CD4-positive, CD25-positive, alpha-beta regulatory T cell (primary cell): ENCODE results near the gene NAV3. TPM values are rescaled to one million over a fixed set of nuclear protein-coding genes. Genes with fewer than 3 reads are reported as not detected.

Experiments used
- ATAC-seq, 2 donors: fragments of 150-1000 bp; cut with Tn5 transposase; one replicate each; pipeline ENCODE4 v1.10.0; 2021; ENCODE audit warnings: low read depth in 2 of 2, moderate number of reproducible peaks in 2 of 2, moderate library complexity in 1 of 2
- DNase-seq, 3 donors: peaks; one replicate each; pipeline versions ENCODE4 v3.0.0 to v3.0.0-alpha.2; 2012 to 2022; ENCODE audit warnings: mixed read lengths in 1 of 3
- H3K27ac ChIP-seq: one replicate; pipeline ENCODE4 v1.7.0; 2013; ENCODE audit warnings: mild to moderate bottlenecking, low read length; ENCODE audit not compliant: insufficient read depth, poor library complexity, severe bottlenecking
- H3K27me3 ChIP-seq: one replicate; pipeline ENCODE4 v1.7.0; 2013; ENCODE audit warnings: low read length; ENCODE audit not compliant: control insufficient read depth, insufficient read depth
- H3K36me3 ChIP-seq: one replicate; pipeline ENCODE4 v1.7.0; 2013; ENCODE audit warnings: mild to moderate bottlenecking, low read length, moderate library complexity; ENCODE audit not compliant: control insufficient read depth, insufficient read depth
- H3K4me1 ChIP-seq: 2 replicates; pipeline ENCODE4 v1.7.0; 2013; ENCODE audit warnings: mild to moderate bottlenecking, low read length; ENCODE audit not compliant: insufficient read depth, control insufficient read depth, poor library complexity, severe bottlenecking
- H3K4me3 ChIP-seq: one replicate; pipeline ENCODE4 v1.7.0; 2013; ENCODE audit warnings: low read depth, mild to moderate bottlenecking, low read length, moderate library complexity
- H3K9me3 ChIP-seq, 2 experiments: 1 replicate in 1 of 2; 2 replicates in 1 of 2; pipeline ENCODE4 v1.7.0; 2013; ENCODE audit warnings: low read length in 2 of 2, mild to moderate bottlenecking in 1 of 2, moderate library complexity in 1 of 2; ENCODE audit not compliant: control insufficient read depth in 2 of 2
- H3K27ac Mint-ChIP-seq, 3 donors: one replicate each; pipeline ENCODE4 v1.8.0; 2020 to 2022; ENCODE audit warnings: mild to moderate bottlenecking in 3 of 3, mixed read lengths in 3 of 3, moderate library complexity in 2 of 3
- H3K27me3 Mint-ChIP-seq: one replicate; pipeline ENCODE4 v1.8.0; 2022; ENCODE audit warnings: mild to moderate bottlenecking, mixed read lengths
- H3K36me3 Mint-ChIP-seq: one replicate; pipeline ENCODE4 v1.8.0; 2020; ENCODE audit warnings: mixed read lengths
- H3K4me1 Mint-ChIP-seq, 4 donors: one replicate each; pipeline ENCODE4 v1.8.0; 2020 to 2022; ENCODE audit warnings: mixed read lengths in 4 of 4, mild to moderate bottlenecking in 1 of 4
- H3K4me3 Mint-ChIP-seq, 4 donors: one replicate each; pipeline ENCODE4 v1.8.0; 2020 to 2022; ENCODE audit warnings: mild to moderate bottlenecking in 4 of 4, mixed read lengths in 4 of 4, moderate library complexity in 3 of 4
- H3K9me3 Mint-ChIP-seq, 7 donors: one replicate each; pipeline ENCODE4 v1.8.0; 2020 to 2022; ENCODE audit warnings: mixed read lengths in 7 of 7, mild to moderate bottlenecking in 3 of 7, moderate library complexity in 2 of 7
- polyA plus RNA-seq, 4 donors: library from polyadenylated mRNA; unstranded; fragments of 300-500 nt; fragmentation: Illumina TruSeq; gene quantifications; one replicate each; pipeline ENCODE4 v1.2.3, GENCODE V29; 2021
- total RNA-seq: library from RNA; stranded (reverse); gene quantifications from one replicate; pipeline ENCODE4 v1.2.3, GENCODE V29; 2022

NAV3 gene
- total and polyA plus RNA-seq, 5 donors from 2014 or later = not detected

DNA sequence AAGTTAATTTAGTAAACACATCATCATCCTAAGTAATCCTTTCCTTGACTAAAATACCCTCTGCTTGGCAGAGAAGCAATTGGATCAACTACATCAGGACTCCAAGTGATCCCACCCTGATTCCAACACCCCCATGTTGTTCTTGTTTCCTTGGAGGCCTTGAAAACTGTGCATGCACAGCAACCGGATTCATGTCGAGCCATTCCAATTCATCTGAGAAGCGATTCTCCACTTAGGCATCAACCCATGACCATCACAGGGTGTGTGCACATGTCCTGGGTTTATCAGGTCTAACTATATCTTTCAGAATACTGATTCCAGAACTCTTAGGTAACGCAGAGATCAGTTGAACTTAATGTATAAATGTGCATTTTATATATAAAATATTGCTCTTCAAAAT lies 163.0 kb downstream of the NAV3 start:
- DNase-seq (no peak), ATAC-seq (no peak)
- H3K27me3 Mint-ChIP-seq = no peaks in the 10 kb centered on the region
- peaks cover 0 to 5% (median 3%) of the 10 kb centered on the region in 7 donors for H3K9me3 Mint-ChIP-seq
- H3K27me3 ChIP-seq = no peaks in the 10 kb centered on the region
- H3K9me3 ChIP-seq = no peaks in the 10 kb centered on the region
- no peak overlapping the region for H3K27ac Mint-ChIP-seq
- no peaks in the 10 kb centered on the region for H3K36me3 Mint-ChIP-seq
- peaks cover 0 to 2% (median 0%) of the 10 kb centered on the region in 4 donors for H3K4me1 Mint-ChIP-seq
- H3K36me3 ChIP-seq = no peaks in the 10 kb centered on the region
- H3K4me3 ChIP-seq = no peak overlapping the region
- no peak overlapping the region for H3K27ac ChIP-seq
- no peak overlapping the region for H3K4me3 Mint-ChIP-seq
- no peaks in the 10 kb centered on the region for H3K4me1 ChIP-seq

DNA sequence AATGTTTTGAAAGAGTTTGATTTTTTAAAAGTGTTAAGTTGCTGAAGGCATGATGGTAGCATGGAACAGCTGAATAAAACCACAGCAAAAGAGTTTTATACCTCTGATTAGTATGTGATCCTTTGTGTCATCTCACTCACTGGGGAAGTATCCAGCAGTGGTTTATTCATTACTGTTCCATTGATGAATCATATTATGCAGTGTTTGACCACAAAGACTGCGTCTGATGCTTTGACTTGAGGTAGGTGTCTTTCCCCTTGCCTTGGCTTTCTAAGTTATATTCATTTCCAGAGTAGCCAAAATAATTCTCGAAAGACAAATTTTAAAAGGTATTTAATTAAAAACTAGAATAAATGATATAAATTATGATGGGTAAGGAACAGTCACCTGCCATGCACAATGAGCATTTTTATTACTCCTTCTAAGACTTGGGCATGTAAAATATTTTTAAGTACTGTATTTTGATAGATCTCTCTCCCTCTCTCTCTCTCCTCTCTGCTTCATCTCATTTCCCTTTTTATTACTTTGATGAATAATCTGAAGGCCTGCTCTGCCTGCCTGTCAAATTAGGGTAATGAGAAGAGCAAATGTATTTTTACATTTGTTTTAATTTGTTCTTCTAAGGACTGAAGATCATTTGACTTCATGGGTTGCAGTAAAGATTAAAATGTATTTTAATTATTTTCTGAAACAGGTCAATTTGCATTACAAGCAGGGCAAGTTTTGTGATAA lies 164.9 kb downstream of the NAV3 start:
- no peaks in the 10 kb centered on the region for H3K36me3 ChIP-seq
- Mint-ChIP-seq H3K4me3 (no peak overlapping the region), H3K36me3 (no peaks in the 10 kb centered on the region), H3K9me3 (peaks cover 0 to 5% (median 0%) of the 10 kb centered on the region in 7 donors), H3K27ac (no peak overlapping the region), H3K27me3 (no peaks in the 10 kb centered on the region), H3K4me1 (no peaks in the 10 kb centered on the region)
- H3K4me3 ChIP-seq = no peak overlapping the region
- DNase-seq (no peak), ATAC-seq (no peak)
- no peaks in the 10 kb centered on the region for H3K27me3 ChIP-seq
- H3K27ac ChIP-seq = no peak overlapping the region
- no peaks in the 10 kb centered on the region for H3K4me1 ChIP-seq
- no peaks in the 10 kb centered on the region for H3K9me3 ChIP-seq

DNA sequence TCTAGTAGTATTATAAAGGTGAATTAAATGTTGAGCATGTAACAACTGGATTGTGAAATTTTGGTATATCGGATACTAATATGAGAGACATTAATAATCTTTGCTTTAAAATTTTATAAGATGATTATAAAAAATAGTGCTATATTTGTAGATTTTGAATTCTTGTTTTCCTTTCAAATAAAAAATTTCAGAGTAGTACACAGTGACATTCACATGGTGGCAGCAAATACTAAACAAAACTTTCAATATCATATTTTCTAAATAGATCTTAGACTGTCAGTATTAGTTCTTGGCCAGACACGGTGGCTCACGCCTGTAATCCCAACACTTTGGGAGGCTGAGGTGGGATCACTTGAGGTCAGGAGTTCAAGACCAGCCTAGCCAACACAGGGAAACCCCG lies 166.0 kb downstream of the NAV3 start:
- peaks cover 0 to 5% (median 0%) of the 10 kb centered on the region in 7 donors for H3K9me3 Mint-ChIP-seq

DNA sequence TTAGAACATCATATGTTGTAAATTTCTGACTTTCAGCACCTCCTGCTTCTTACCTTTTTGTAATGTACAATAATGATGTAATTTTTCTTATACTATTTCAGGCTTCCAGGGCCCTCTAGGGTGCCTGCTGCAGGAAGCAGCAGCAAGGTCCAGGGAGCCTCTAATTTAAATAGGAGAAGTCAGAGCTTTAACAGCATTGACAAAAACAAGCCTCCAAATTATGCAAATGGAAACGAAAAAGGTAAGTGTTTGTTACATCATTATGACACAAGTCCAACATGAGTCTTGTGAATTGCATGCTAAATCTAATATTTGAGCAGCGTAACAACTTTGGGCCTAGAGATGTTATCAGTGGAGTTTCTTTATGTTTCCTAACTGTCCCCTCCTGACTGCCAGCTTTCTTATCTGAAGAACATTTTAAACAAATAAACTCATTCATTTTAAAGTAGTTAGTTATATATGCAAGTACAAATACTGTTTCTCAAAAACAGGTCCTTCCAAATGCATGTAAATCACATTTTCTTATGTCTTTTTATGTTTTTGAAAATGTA lies 167.6 kb downstream of the NAV3 start:
- no peaks in the 10 kb centered on the region for H3K36me3 ChIP-seq
- H3K4me1 Mint-ChIP-seq = no peaks in the 10 kb centered on the region
- H3K36me3 Mint-ChIP-seq = no peaks in the 10 kb centered on the region
- no peaks in the 10 kb centered on the region for H3K4me1 ChIP-seq
- no peak overlapping the region for H3K27ac ChIP-seq
- no peak overlapping the region for H3K4me3 ChIP-seq
- H3K4me3 Mint-ChIP-seq = no peak overlapping the region
- H3K27ac Mint-ChIP-seq = no peak overlapping the region
- no peaks in the 10 kb centered on the region for H3K27me3 Mint-ChIP-seq
- H3K9me3 Mint-ChIP-seq = no peaks in the 10 kb centered on the region
- DNase-seq = no peak
- no peaks in the 10 kb centered on the region for H3K9me3 ChIP-seq
- H3K27me3 ChIP-seq = no peaks in the 10 kb centered on the region
- ATAC-seq = no peak

More for the DNA sequence above, 166.0 kb downstream of the NAV3 start:
- no peak overlapping the region for H3K27ac Mint-ChIP-seq
- H3K4me1 Mint-ChIP-seq = no peaks in the 10 kb centered on the region
- no peak for DNase-seq
- ATAC-seq = no peak
- Histone ChIP-seq H3K4me3 (no peak overlapping the region), H3K4me1 (no peaks in the 10 kb centered on the region), H3K9me3 (no peaks in the 10 kb centered on the region), H3K36me3 (no peaks in the 10 kb centered on the region), H3K27me3 (no peaks in the 10 kb centered on the region), H3K27ac (no peak overlapping the region)
- H3K4me3 Mint-ChIP-seq = no peak overlapping the region
- H3K27me3 Mint-ChIP-seq = no peaks in the 10 kb centered on the region
- no peaks in the 10 kb centered on the region for H3K36me3 Mint-ChIP-seq

DNA sequence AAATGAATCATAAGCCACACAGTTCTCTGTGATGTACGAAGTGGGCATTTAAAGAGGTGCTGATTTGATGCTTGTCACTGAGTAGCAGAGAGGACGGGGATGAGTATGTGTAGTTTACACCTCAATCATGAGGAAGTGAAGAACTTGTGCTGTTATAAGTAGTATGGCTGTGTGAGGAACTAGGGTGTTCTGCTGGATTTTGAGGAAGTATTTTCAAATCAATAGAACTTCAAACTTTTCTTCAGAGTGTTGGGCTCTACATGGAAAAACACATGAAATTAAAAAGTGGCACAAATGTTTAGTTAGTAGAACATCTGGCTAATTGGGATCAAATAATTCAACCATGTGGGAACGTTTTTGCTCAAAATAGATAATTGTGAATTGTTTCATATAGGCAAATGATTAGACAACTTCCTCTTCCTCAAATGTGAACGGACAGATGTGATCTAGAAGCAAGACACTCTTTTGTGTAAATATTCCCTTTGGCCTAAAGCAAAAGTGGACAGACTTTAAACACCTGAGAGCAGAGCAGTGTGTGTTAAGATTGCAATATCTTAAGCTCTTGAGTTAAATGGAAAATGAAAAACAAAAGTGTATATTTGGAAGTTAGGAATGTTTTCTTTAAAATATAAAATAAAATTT lies 168.5 kb downstream of the NAV3 start:
- Mint-ChIP-seq H3K27ac (no peak overlapping the region), H3K27me3 (no peaks in the 10 kb centered on the region), H3K4me3 (no peak overlapping the region), H3K9me3 (peaks cover 0 to 3% (median 0%) of the 10 kb centered on the region in 7 donors), H3K4me1 (no peaks in the 10 kb centered on the region), H3K36me3 (no peaks in the 10 kb centered on the region)
- Histone ChIP-seq H3K4me3 (no peak overlapping the region), H3K36me3 (no peaks in the 10 kb centered on the region), H3K9me3 (no peaks in the 10 kb centered on the region), H3K27me3 (no peaks in the 10 kb centered on the region), H3K27ac (no peak overlapping the region), H3K4me1 (no peaks in the 10 kb centered on the region)
- ATAC-seq = no peak
- no peak for DNase-seq

DNA sequence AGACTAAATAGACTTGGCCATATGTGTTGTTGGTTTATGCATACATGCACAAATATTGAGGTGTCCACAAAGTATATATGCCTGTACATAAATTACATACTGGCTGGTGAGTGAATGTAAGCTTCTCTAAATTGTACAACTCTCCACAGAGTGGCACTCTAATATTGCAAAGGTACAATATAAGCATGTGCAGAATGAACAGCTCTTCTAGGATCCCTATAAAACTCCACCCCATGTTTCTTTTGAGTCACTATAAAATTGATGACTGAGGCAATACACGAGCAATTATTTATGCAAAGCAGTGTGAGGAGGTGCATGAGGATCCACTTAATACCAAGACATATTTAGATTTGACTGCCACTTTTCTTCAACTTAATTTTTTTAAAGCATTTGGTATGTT lies 172.2 kb downstream of the NAV3 start:
- no peaks in the 10 kb centered on the region for H3K4me1 ChIP-seq
- DNase-seq = no peak
- H3K27ac ChIP-seq = no peak overlapping the region
- no peaks in the 10 kb centered on the region for H3K36me3 ChIP-seq
- Mint-ChIP-seq H3K27me3 (no peaks in the 10 kb centered on the region), H3K27ac (no peak overlapping the region), H3K9me3 (peaks cover 0 to 4% (median 0%) of the 10 kb centered on the region in 7 donors), H3K36me3 (no peaks in the 10 kb centered on the region), H3K4me1 (no peaks in the 10 kb centered on the region), H3K4me3 (no peak overlapping the region)
- no peaks in the 10 kb centered on the region for H3K9me3 ChIP-seq
- H3K27me3 ChIP-seq = no peaks in the 10 kb centered on the region
- ATAC-seq = no peak
- H3K4me3 ChIP-seq = no peak overlapping the region

DNA sequence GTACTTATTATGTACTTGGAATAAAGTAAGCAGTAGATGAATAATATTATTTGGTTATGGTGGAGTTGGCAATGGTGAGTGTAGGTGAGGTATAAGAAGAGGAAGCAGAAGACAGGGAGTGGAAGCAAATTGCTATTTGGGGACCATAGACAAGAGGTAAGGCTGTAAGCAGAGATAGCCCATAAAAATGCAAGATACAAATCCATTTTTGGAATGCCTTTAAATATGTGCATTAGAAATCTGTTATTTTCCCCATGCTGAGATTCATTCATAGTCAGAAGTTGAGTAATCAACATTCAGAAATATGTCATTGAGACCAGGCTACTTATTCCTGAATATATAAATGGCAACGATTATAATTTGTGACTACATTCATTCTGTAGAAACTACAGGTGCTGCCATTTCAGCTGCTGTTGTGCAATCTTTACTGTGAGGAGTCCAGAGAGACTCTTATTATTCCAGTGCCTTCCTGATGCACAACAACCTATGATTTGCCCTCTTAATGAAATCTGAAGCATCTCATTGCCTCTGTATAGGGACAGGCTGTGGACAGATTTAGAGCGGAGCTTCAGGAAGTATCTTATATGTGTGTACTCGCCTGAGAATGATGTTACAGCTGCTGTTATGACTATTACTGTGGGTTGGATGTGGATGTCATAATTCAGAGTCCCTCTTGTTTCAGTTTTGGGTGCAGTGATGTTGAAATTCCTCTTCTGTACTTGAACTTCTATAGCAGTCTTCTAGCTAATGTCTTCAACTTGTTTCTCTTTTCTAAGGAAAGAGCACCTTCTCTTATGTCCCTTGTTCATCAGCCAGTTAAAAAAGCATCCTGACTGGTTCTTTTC lies 173.8 kb downstream of the NAV3 start:
- Mint-ChIP-seq H3K36me3 (no peaks in the 10 kb centered on the region), H3K9me3 (peaks cover 0 to 4% (median 0%) of the 10 kb centered on the region in 7 donors), H3K4me1 (no peaks in the 10 kb centered on the region), H3K27ac (no peak overlapping the region), H3K27me3 (no peaks in the 10 kb centered on the region), H3K4me3 (no peak overlapping the region)
- Histone ChIP-seq H3K9me3 (no peaks in the 10 kb centered on the region), H3K4me1 (no peaks in the 10 kb centered on the region), H3K36me3 (no peaks in the 10 kb centered on the region), H3K27me3 (no peaks in the 10 kb centered on the region), H3K27ac (no peak overlapping the region), H3K4me3 (no peak overlapping the region)
- DNase-seq (no peak), ATAC-seq (no peak)
